HFFc6 (cell line): ENCODE measurements around the gene NKAIN4. TPM values are rescaled to one million over a fixed set of nuclear protein-coding genes. Genes with fewer than 3 reads are reported as not detected.

Experiments used
- DNase-seq: peaks from one replicate; pipeline ENCODE4 v3.0.0-alpha.2; 2018
- H3K27ac Mint-ChIP-seq: 2 replicates; pipeline ENCODE4 v1.8.0; 2020; ENCODE audit warnings: mild to moderate bottlenecking, mixed read lengths
- H3K27me3 Mint-ChIP-seq: 2 replicates; pipeline ENCODE4 v1.8.0; 2021; ENCODE audit warnings: mild to moderate bottlenecking, moderate library complexity, mixed read lengths; ENCODE audit not compliant: insufficient read depth
- H3K36me3 Mint-ChIP-seq: 2 replicates; pipeline ENCODE4 v1.8.0; 2021; ENCODE audit warnings: low read depth, mixed read lengths
- H3K4me1 Mint-ChIP-seq: 2 replicates; pipeline ENCODE4 v1.8.0; 2020; ENCODE audit warnings: low read depth, mixed read lengths
- H3K4me3 Mint-ChIP-seq: 2 replicates; pipeline ENCODE4 v1.8.0; 2020; ENCODE audit warnings: mild to moderate bottlenecking, moderate library complexity, mixed read lengths
- H3K9me3 Mint-ChIP-seq: 2 replicates; pipeline ENCODE4 v1.8.0; 2020; ENCODE audit warnings: mild to moderate bottlenecking, mixed read lengths
- CTCF ChIP-seq: fragments of 200-600 bp; sonication (generic); IDR thresholded peaks from 2 replicates; pipeline ENCODE4 v1.5.0; 2021; ENCODE audit warnings: antibody characterized with exemption, mild to moderate bottlenecking
- total RNA-seq, 6 experiments: library from RNA; stranded (reverse); fragmentation: NEBNext Ultra II Directional; extraction: Animal tissue kit (Norgen Biotek cat#: 25700); gene quantifications; 2 replicates in 1 of 6; 3 replicates in 5 of 6; pipeline ENCODE4 v1.2.3, GENCODE V29; 2021

Gene NKAIN4
- total RNA-seq, 6 experiments from 2014 or later, result not detected

DNA sequence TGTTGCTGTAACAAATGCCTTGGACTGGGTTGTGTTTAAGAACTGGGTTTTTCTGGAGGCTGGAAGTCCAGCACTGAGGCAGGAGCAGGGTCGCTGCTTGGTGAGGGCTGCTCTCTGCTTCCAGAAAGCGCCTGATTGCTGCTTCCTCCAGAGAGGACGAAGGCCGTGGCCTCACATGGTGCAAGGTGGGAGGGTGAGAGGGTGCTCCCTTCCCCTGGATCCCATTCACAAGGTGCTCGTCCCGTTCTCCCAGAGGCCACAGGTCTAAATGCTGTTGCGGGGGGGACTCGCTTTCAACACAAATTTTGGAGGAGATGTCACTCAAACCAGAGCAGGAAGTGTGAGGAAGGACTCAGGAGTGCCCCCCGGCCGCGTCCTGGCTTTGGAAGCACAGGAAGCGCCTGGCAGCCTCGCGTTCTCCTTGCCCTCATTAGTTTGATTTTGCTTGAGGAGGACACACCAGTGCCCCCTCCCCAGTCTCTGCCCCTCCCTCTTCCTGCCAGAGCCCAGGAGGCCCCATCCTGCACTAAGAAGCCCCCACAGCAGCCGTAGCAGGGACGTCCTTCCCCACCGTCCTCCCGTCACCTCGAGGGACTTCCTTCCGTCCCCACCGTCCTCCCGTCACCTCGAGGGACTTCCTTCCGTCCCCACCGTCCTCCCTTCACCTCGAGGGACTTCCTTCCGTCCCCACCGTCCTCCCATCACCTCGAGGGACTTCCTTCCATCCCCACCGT, 7.7 kb upstream of the NKAIN4 start:
- Mint-ChIP-seq H3K36me3 (no peaks in the 10 kb centered on the region), H3K27me3 (peaks cover 66% of the 10 kb centered on the region), H3K4me1 (peaks cover 5% of the 10 kb centered on the region; the same call in 1 of the 2 replicates), H3K27ac (no peak overlapping the region), H3K4me3 (no peak overlapping the region), H3K9me3 (no peaks in the 10 kb centered on the region)
- DNase-seq, result no peak
- no peak for TF ChIP-seq CTCF

- Mint-ChIP-seq H3K9me3 (no peaks in the 10 kb centered on the region), H3K4me3 (no peak overlapping the region), H3K27ac (no peak overlapping the region), H3K4me1 (peaks cover 5% of the 10 kb centered on the region; the same call in 1 of the 2 replicates), H3K36me3 (no peaks in the 10 kb centered on the region), H3K27me3 (peaks cover 72% of the 10 kb centered on the region)
- DNase-seq, result no peak
- TF ChIP-seq CTCF, result no peak
Observed at GRCh38 chr20:63261060-63261794, 7.0 kb upstream of the NKAIN4 start.

DNA sequence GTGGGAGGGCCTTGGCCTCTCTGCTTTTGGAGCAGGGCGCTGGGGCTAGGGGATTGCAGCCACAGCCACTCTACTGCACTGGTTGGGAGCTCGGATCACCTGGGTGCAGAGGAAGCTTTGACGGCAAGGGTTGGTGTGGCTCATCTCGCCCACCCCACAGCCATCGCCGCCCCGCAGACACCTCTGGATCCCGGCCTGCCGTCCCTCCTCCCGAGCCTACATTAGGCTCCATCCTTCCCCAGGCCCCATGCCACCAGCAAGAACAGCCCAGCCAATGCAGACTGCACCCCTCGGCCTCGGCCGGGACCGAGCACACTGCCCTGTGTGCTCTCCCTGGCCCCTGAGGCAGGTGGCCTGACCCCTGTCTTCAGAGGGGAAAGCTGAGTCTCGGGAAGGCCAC, 6.3 kb upstream of the NKAIN4 start:
- no peak for DNase-seq
- Mint-ChIP-seq H3K9me3 (no peaks in the 10 kb centered on the region), H3K36me3 (no peaks in the 10 kb centered on the region), H3K4me1 (peaks cover 5% of the 10 kb centered on the region; the same call in 1 of the 2 replicates), H3K27ac (no peak overlapping the region), H3K4me3 (no peak overlapping the region), H3K27me3 (peaks cover 76% of the 10 kb centered on the region)
- TF ChIP-seq CTCF, result no peak

DNA sequence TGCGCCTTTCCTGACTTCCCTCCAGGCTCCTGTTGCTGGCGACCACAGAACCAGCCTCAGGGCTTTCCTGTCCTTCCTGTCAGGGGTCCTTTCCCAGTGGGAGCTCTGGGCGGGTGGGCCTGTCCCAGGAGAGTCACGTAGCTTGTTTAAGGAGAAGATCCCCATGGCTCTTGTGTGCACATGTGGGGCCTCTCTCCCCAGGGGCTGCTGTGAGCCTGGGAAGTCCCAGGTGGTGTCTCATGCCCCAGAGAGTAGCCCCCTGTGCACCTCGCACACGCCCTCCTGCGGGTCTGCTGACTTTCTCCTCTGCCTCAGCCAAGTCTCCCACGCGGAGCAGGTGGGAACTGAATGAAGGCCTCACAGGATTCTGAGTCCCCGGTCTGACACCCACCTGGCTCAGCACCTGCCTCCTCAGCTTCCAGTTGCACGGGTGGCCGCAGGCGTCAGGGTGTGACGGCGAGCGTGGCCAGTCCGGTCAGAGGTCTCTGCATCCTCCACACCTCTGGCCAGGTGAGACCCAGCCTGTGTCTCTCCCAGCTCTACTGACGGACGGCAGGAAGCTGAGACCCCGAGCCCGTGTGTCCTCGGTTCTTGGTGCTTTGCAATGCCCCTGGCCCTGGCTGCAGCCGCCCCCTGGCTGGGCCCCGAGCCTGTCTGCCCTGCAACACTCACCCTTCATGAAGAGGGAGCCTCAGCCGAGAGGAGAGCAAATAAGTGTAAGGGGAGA, 5.6 kb upstream of the NKAIN4 start:
- Mint-ChIP-seq H3K27ac (no peak overlapping the region), H3K36me3 (no peaks in the 10 kb centered on the region), H3K27me3 (peaks cover 79% of the 10 kb centered on the region), H3K4me3 (no peak overlapping the region), H3K4me1 (peaks cover 5% of the 10 kb centered on the region; the same call in 1 of the 2 replicates), H3K9me3 (no peaks in the 10 kb centered on the region)
- DNase-seq, result no peak
- TF ChIP-seq CTCF, result no peak

- Mint-ChIP-seq H3K27me3 (peaks cover 71% of the 10 kb centered on the region), H3K4me3 (no peak overlapping the region), H3K27ac (no peak overlapping the region), H3K36me3 (no peaks in the 10 kb centered on the region), H3K9me3 (no peaks in the 10 kb centered on the region), H3K4me1 (no peaks in the 10 kb centered on the region)
- TF ChIP-seq CTCF, result no peak
- no peak for DNase-seq
Observed at GRCh38 chr20:63258781-63259180, 4.5 kb upstream of the NKAIN4 start.
